ENCODE measurements around the gene ZNF827. TPM values are rescaled to one million over a fixed set of nuclear protein-coding genes. Genes with fewer than 3 reads are reported as not detected.

Gene ZNF827
- total and polyA plus RNA-seq, 2 experiments from 2014 or later = 7.8 to 17.5 TPM

GRCh38 chr4:145979160-145979559, 40.5 kb upstream of the ZNF827 start:
- no peak overlapping the region for H3K4me3 ChIP-seq
- H3K27ac ChIP-seq = no peak overlapping the region
- H3K79me2 ChIP-seq = no peaks in the 10 kb centered on the region
- H3K9me3 ChIP-seq (ENCODE audit: low read depth) = no peaks in the 10 kb centered on the region
- H4K20me1 ChIP-seq (ENCODE audit: insufficient read depth, poor library complexity, severe bottlenecking) = no peaks in the 10 kb centered on the region
- DNase-seq (ENCODE audit: low spot score) = no peak
- no peak overlapping the region for H3K4me2 ChIP-seq
- H3K36me3 ChIP-seq (replicated peaks; ENCODE audit: insufficient read depth, low read depth) = no peaks in the 10 kb centered on the region
- WGBS (ENCODE audit: low lambda C conversion rate, missing lambda C conversion rate) = 52% methylated on average over 3 of the region's 3 CpGs
- H3K4me1 ChIP-seq (ENCODE audit: insufficient read depth) = no peaks in the 10 kb centered on the region
- TF ChIP-seq EZH2 (IDR thresholded peaks at IDR 0.05; ENCODE audit: borderline replicate concordance) = no peak
- TF ChIP-seq EZH2phosphoT487 (IDR thresholded peaks at IDR 0.05; ENCODE audit: low read depth, severe bottlenecking, unreplicated experiment) = no peak
- no peak for TF ChIP-seq CTCF (IDR thresholded peaks at IDR 0.05; ENCODE audit: poor library complexity)
- H3K27me3 ChIP-seq = no peaks in the 10 kb centered on the region
- no peaks in the 10 kb centered on the region for H3K9me2 ChIP-seq (replicated peaks; ENCODE audit: insufficient read depth)
- H2AFZ ChIP-seq = no peak overlapping the region

- no peaks in the 10 kb centered on the region for H3K36me3 ChIP-seq (replicated peaks; ENCODE audit: insufficient read depth, low read depth)
- H3K4me1 ChIP-seq (ENCODE audit: insufficient read depth) = no peaks in the 10 kb centered on the region
- no peak for DNase-seq (ENCODE audit: low spot score)
- H3K9me2 ChIP-seq (replicated peaks; ENCODE audit: insufficient read depth) = no peaks in the 10 kb centered on the region
- no peaks in the 10 kb centered on the region for H3K79me2 ChIP-seq
- H2AFZ ChIP-seq = no peak overlapping the region
- no peak overlapping the region for H3K4me2 ChIP-seq
- no peak overlapping the region for H3K27ac ChIP-seq
- H3K4me3 ChIP-seq = no peak overlapping the region
- no peaks in the 10 kb centered on the region for H4K20me1 ChIP-seq (ENCODE audit: insufficient read depth, poor library complexity, severe bottlenecking)
- H3K9me3 ChIP-seq (ENCODE audit: low read depth) = no peaks in the 10 kb centered on the region
- no peak for TF ChIP-seq EZH2phosphoT487 (IDR thresholded peaks at IDR 0.05; ENCODE audit: low read depth, severe bottlenecking, unreplicated experiment)
- TF ChIP-seq EZH2 (IDR thresholded peaks at IDR 0.05; ENCODE audit: borderline replicate concordance) = no peak
- no peak for TF ChIP-seq CTCF (IDR thresholded peaks at IDR 0.05; ENCODE audit: poor library complexity)
- H3K27me3 ChIP-seq = no peaks in the 10 kb centered on the region
- WGBS (ENCODE audit: low lambda C conversion rate, missing lambda C conversion rate) = 98% methylated on average over 4 of the region's 4 CpGs
Observed at GRCh38 chr4:145976680-145977079, 38.1 kb upstream of the ZNF827 start.

GRCh38 chr4:145960012-145960411, 21.4 kb upstream of the ZNF827 start:
- Histone ChIP-seq H3K4me3 (no peak overlapping the region), H3K27me3 (no peaks in the 10 kb centered on the region), H3K4me1 (ENCODE audit: insufficient read depth) (no peaks in the 10 kb centered on the region), H2AFZ (no peak overlapping the region), H3K36me3 (replicated peaks; ENCODE audit: insufficient read depth, low read depth) (no peaks in the 10 kb centered on the region), H3K9me3 (ENCODE audit: low read depth) (no peaks in the 10 kb centered on the region), H3K9me2 (replicated peaks; ENCODE audit: insufficient read depth) (no peaks in the 10 kb centered on the region), H4K20me1 (ENCODE audit: insufficient read depth, poor library complexity, severe bottlenecking) (no peaks in the 10 kb centered on the region), H3K27ac (no peak overlapping the region), H3K4me2 (no peak overlapping the region), H3K79me2 (no peaks in the 10 kb centered on the region)
- no peak for TF ChIP-seq EZH2phosphoT487 (IDR thresholded peaks at IDR 0.05; ENCODE audit: low read depth, severe bottlenecking, unreplicated experiment)
- 86% methylated on average over 2 of the region's 2 CpGs for WGBS (ENCODE audit: low lambda C conversion rate, missing lambda C conversion rate)
- no peak for DNase-seq (ENCODE audit: low spot score)

- TF ChIP-seq EZH2 (IDR thresholded peaks at IDR 0.05; ENCODE audit: borderline replicate concordance) = no peak
- TF ChIP-seq EZH2phosphoT487 (IDR thresholded peaks at IDR 0.05; ENCODE audit: low read depth, severe bottlenecking, unreplicated experiment) = no peak
- TF ChIP-seq CTCF (IDR thresholded peaks at IDR 0.05; ENCODE audit: poor library complexity) = no peak
- no peaks in the 10 kb centered on the region for H3K27me3 ChIP-seq
- 100% methylated on average over 1 of the region's 1 CpG for WGBS (ENCODE audit: low lambda C conversion rate, missing lambda C conversion rate)
- H3K36me3 ChIP-seq (replicated peaks; ENCODE audit: insufficient read depth, low read depth) = no peaks in the 10 kb centered on the region
- H2AFZ ChIP-seq = no peak overlapping the region
- H3K79me2 ChIP-seq = no peaks in the 10 kb centered on the region
- H3K4me2 ChIP-seq = no peak overlapping the region
- no peak overlapping the region for H3K27ac ChIP-seq
- H3K9me3 ChIP-seq (ENCODE audit: low read depth) = no peaks in the 10 kb centered on the region
- H3K4me3 ChIP-seq = no peak overlapping the region
- no peak for DNase-seq (ENCODE audit: low spot score)
- no peaks in the 10 kb centered on the region for H3K4me1 ChIP-seq (ENCODE audit: insufficient read depth)
- H4K20me1 ChIP-seq (ENCODE audit: insufficient read depth, poor library complexity, severe bottlenecking) = no peaks in the 10 kb centered on the region
- H3K9me2 ChIP-seq (replicated peaks; ENCODE audit: insufficient read depth) = no peaks in the 10 kb centered on the region
Observed at GRCh38 chr4:145957302-145957701, 18.7 kb upstream of the ZNF827 start.
